ENCODE results near the gene MAPK11.

DNA sequence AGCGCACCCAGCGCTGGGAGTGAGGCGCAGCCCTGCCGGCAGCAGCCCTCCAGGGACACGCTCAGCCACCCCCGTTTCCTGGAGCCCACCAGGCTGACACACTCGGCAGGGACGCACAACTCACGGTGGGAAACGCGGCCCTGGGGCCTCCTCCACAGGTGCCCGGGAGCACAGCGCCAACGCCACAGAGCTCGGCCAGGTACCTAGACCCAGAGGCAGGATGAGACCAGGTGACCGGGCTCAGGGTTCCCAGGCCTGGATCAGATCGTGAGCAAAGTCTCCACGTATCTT lies 43.4 kb downstream of the MAPK11 start:
- TF ChIP-seq, protein P1, sequence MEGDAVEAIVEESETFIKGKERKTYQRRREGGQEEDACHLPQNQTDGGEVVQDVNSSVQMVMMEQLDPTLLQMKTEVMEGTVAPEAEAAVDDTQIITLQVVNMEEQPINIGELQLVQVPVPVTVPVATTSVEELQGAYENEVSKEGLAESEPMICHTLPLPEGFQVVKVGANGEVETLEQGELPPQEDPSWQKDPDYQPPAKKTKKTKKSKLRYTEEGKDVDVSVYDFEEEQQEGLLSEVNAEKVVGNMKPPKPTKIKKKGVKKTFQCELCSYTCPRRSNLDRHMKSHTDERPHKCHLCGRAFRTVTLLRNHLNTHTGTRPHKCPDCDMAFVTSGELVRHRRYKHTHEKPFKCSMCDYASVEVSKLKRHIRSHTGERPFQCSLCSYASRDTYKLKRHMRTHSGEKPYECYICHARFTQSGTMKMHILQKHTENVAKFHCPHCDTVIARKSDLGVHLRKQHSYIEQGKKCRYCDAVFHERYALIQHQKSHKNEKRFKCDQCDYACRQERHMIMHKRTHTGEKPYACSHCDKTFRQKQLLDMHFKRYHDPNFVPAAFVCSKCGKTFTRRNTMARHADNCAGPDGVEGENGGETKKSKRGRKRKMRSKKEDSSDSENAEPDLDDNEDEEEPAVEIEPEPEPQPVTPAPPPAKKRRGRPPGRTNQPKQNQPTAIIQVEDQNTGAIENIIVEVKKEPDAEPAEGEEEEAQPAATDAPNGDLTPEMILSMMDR (IDR thresholded peaks at IDR 0.05), result no peak
- TF ChIP-seq POLR2A (IDR thresholded peaks at IDR 0.05), result no peak
- TF ChIP-seq POLR2AphosphoS5 (IDR thresholded peaks at IDR 0.05), result no peak

All from prostate gland (tissue), 2 donors.